Right atrium auricular region (tissue), 2 donors: Measurements from ENCODE around the gene IGFL1. TPM values are rescaled to one million over a fixed set of nuclear protein-coding genes. Genes with fewer than 3 reads are reported as not detected.
"Not testable (repeated sequence)": the region's sequence is repeated elsewhere in the genome, so short reads cannot be mapped to it uniquely, and the experiment has no call there.

ENCODE experiments used
- DNase-seq: peaks from one replicate; pipeline ENCODE4 v3.0.0-alpha.2; 2019; ENCODE audit warnings: low spot score
- H3K27ac ChIP-seq, 2 donors: fragments of 200-600 bp; sonication (generic); 1 replicate in 1 of 2; 2 replicates in 1 of 2; pipeline ENCODE4 v1.5.1; 2016 to 2019
- H3K27me3 ChIP-seq, 2 donors: fragments of 200-600 bp; sonication (generic); one replicate each; pipeline versions ENCODE4 v1.5.1 to v1.6.0; 2017 to 2019
- H3K36me3 ChIP-seq: fragments of 200-600 bp; sonication (generic); one replicate; pipeline ENCODE4 v1.5.1; 2016
- H3K4me1 ChIP-seq, 2 donors: fragments of 200-600 bp; sonication (generic); one replicate each; pipeline versions ENCODE4 v1.5.1 to v1.6.0; 2017 to 2019
- H3K4me3 ChIP-seq, 2 donors: fragments of 200-600 bp; sonication (generic); 1 replicate in 1 of 2; 2 replicates in 1 of 2; pipeline ENCODE4 v1.5.1; 2017 to 2019; ENCODE audit warnings: mild to moderate bottlenecking in 1 of 2, moderate library complexity in 1 of 2
- H3K9me3 ChIP-seq, 2 donors: fragments of 200-600 bp; sonication (generic); one replicate each; pipeline ENCODE4 v1.5.1; 2019
- total RNA-seq, 2 donors: library from RNA; depleted of rRNA; stranded (reverse); fragments of >200 nt; gene quantifications; one replicate each; pipeline ENCODE4 v1.1.0, GENCODE V29; 2016
- TF ChIP-seq, protein P1 (sequence below), 2 donors: fragments of 200-600 bp; sonication (generic); IDR thresholded peaks; one replicate each; pipeline ENCODE4 v1.5.1; 2019; ENCODE audit warnings: antibody characterized with exemption in 2 of 2

IGFL1 gene
- total RNA-seq, 2 donors from 2014 or later, result not detected

DNA sequence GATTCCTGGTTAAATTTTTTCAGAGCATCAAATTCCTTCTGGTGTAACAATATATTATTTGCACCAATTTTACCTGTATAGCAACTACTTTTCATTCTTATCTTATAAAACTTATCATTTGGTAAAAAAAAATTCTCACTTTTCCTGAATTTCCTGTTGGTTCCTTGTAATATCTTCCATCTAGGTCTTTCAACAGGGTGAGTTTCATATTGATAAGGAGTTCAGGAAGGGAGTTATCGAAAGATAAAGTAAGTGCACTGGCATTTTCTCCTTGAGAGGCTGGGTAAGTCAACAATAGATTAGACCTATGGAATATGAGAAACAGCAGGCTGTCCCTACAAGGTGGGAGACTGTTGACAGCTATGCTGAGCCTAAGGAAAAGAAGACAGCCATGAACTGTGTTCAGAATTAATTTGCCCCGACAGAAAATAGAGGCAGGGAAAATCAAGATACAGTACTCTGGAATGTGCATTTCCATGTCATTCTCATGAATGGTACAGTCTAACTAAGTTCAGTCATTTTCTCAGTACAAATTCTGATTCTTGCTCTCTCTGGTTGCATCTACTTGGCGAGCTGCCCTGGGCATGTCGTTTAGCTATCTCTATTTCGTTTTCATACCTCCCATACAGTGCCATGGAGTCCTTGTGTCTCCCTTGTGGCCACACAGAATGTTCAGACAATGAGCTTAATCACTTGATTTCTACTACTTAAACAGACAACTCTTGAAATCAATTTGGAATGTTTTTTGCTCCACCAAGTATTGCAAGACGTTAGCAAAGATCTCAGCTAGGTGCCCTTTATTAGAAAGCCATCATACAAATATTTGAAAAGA is 9.9 kb downstream of the IGFL1 start:
- no peaks in the 10 kb centered on the region for H3K9me3 ChIP-seq
- no peak overlapping the region for H3K4me3 ChIP-seq
- no peak overlapping the region for H3K27ac ChIP-seq
- no peak for DNase-seq
- no peaks in the 10 kb centered on the region for H3K27me3 ChIP-seq
- no peaks in the 10 kb centered on the region for H3K4me1 ChIP-seq
- TF ChIP-seq, protein P1, sequence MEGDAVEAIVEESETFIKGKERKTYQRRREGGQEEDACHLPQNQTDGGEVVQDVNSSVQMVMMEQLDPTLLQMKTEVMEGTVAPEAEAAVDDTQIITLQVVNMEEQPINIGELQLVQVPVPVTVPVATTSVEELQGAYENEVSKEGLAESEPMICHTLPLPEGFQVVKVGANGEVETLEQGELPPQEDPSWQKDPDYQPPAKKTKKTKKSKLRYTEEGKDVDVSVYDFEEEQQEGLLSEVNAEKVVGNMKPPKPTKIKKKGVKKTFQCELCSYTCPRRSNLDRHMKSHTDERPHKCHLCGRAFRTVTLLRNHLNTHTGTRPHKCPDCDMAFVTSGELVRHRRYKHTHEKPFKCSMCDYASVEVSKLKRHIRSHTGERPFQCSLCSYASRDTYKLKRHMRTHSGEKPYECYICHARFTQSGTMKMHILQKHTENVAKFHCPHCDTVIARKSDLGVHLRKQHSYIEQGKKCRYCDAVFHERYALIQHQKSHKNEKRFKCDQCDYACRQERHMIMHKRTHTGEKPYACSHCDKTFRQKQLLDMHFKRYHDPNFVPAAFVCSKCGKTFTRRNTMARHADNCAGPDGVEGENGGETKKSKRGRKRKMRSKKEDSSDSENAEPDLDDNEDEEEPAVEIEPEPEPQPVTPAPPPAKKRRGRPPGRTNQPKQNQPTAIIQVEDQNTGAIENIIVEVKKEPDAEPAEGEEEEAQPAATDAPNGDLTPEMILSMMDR (IDR thresholded peaks at IDR 0.05), result no peak
- no peaks in the 10 kb centered on the region for H3K36me3 ChIP-seq

DNA sequence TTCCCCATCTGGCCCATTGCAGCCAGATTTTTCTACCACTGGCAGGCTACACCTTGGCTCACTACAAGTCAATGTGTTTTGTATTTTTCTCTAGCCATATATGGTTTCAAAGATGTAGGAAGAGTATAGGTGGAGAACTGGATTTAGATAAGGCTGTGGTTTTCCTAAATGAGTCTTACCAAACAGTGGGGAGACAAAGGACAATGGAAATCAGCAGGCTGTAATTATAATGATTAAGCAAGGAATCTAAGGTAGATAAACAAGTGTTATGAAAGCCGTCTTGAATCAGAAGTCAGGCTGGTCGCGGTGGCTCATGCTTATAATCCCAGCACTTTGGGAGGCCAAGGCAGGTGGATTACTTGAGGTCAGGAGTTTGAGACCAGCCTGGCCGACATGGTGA is 11.2 kb downstream of the IGFL1 start:
- no peaks in the 10 kb centered on the region for H3K36me3 ChIP-seq
- no peak overlapping the region for H3K27ac ChIP-seq
- no peaks in the 10 kb centered on the region for H3K4me1 ChIP-seq
- H3K4me3 ChIP-seq, result no peak overlapping the region
- no peaks in the 10 kb centered on the region for H3K27me3 ChIP-seq
- no peak for DNase-seq
- TF ChIP-seq, protein P1 (IDR thresholded peaks at IDR 0.05), result no peak
- H3K9me3 ChIP-seq, result no peaks in the 10 kb centered on the region

GRCh38 chr19:46241626-46242025 is 12.1 kb downstream of the IGFL1 start:
- no peak for DNase-seq
- Histone ChIP-seq H3K4me3 (no peak overlapping the region), H3K36me3 (no peaks in the 10 kb centered on the region), H3K27ac (no peak overlapping the region), H3K9me3 (no peaks in the 10 kb centered on the region), H3K27me3 (no peaks in the 10 kb centered on the region), H3K4me1 (no peaks in the 10 kb centered on the region)
- TF ChIP-seq, protein P1 (IDR thresholded peaks at IDR 0.05), result no peak

GRCh38 chr19:46243081-46243654 is 13.6 kb downstream of the IGFL1 start:
- not testable (repeated sequence) for H3K27me3 ChIP-seq, H3K27ac ChIP-seq, H3K36me3 ChIP-seq, H3K4me3 ChIP-seq, H3K4me1 ChIP-seq, DNase-seq, H3K9me3 ChIP-seq

DNA sequence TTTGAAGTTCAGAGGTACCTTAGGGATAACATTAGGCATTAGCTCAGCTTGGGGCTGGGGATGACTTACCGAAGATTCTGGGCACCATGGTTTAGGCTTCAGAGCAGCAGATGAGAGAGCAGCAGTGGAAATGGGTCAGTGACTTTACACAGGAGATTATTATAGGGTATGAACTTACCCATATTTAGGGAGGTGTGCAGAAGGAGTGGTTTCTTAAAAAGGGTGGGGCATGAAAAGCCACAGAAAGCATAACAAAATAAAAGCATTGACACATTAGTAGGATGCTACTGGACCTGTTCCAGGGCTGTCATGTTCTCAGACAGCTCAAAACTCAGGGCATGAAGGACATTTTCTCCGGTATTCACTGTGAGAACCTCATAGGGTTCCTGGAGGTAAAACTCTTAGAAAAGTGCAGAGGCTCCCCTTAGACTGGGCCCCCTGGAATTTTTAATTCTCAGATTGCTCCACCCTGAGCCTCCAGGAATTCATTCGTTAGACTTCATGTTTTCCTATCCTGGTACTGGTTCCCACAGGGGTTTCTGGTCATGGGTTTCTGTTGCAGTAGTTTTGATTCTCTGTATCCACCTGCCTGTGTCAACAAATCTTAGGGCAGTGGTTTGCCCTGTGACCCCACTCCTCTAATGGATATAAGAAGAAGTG is 20.7 kb downstream of the IGFL1 start:
- no peaks in the 10 kb centered on the region for H3K4me1 ChIP-seq
- H3K4me3 ChIP-seq, result no peak overlapping the region
- H3K27ac ChIP-seq, result no peak overlapping the region
- H3K27me3 ChIP-seq, result no peaks in the 10 kb centered on the region
- H3K36me3 ChIP-seq, result no peaks in the 10 kb centered on the region
- no peaks in the 10 kb centered on the region for H3K9me3 ChIP-seq
- TF ChIP-seq, protein P1 (IDR thresholded peaks at IDR 0.05), result no peak
- DNase-seq, result no peak

GRCh38 chr19:46251416-46251815 is 21.9 kb downstream of the IGFL1 start:
- Histone ChIP-seq H3K4me3 (no peak overlapping the region), H3K36me3 (no peaks in the 10 kb centered on the region), H3K27me3 (no peaks in the 10 kb centered on the region), H3K4me1 (no peaks in the 10 kb centered on the region), H3K9me3 (no peaks in the 10 kb centered on the region), H3K27ac (no peak overlapping the region)
- TF ChIP-seq, protein P1 (IDR thresholded peaks at IDR 0.05), result no peak
- DNase-seq, result no peak
